ENCODE measurements around the gene SLC16A7.

GRCh38 chr12:59734371-59734770 lies 138.5 kb downstream of the SLC16A7 start:
- TF ChIP-seq POLR2A (IDR thresholded peaks at IDR 0.05) (no peak), CTCF (IDR thresholded peaks at IDR 0.05 in 8 of 11, conservative IDR thresholded peaks at IDR 0.05 in 3 of 11) (no peak)
